Measurements from ENCODE around the gene ARHGAP19. TPM values are rescaled to one million over a fixed set of nuclear protein-coding genes. Genes with fewer than 3 reads are reported as not detected.
A peak's percentile ranks its signal among the peaks of the same experiment; 100 is the strongest.

ARHGAP19 gene
- total RNA-seq, 4 donors from 2014 or later = 7.0 to 11.0 (median 8.5) TPM

- no peak overlapping the region for H3K4me3 ChIP-seq (replicated peaks in 1 of 3)
- 87 to 89% methylated on average over 9 of the region's 9 CpGs for WGBS, 2 donors
- peak overlapping the region in 1 of 3 donors; percentile 31 for H3K27ac ChIP-seq
- intact Hi-C loops (cut with DNase I) = no loop called here
- H3K4me1 ChIP-seq = peaks cover 6 to 11% of the 10 kb centered on the region in 2 donors
- no peak for DNase-seq
- no peak for TF ChIP-seq POLR2A (IDR thresholded peaks at IDR 0.05)
- TF ChIP-seq, protein P1, sequence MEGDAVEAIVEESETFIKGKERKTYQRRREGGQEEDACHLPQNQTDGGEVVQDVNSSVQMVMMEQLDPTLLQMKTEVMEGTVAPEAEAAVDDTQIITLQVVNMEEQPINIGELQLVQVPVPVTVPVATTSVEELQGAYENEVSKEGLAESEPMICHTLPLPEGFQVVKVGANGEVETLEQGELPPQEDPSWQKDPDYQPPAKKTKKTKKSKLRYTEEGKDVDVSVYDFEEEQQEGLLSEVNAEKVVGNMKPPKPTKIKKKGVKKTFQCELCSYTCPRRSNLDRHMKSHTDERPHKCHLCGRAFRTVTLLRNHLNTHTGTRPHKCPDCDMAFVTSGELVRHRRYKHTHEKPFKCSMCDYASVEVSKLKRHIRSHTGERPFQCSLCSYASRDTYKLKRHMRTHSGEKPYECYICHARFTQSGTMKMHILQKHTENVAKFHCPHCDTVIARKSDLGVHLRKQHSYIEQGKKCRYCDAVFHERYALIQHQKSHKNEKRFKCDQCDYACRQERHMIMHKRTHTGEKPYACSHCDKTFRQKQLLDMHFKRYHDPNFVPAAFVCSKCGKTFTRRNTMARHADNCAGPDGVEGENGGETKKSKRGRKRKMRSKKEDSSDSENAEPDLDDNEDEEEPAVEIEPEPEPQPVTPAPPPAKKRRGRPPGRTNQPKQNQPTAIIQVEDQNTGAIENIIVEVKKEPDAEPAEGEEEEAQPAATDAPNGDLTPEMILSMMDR (IDR thresholded peaks at IDR 0.05) = no peak
- H3K36me3 ChIP-seq = no peaks in the 10 kb centered on the region
- no peaks in the 10 kb centered on the region for H3K27me3 ChIP-seq
- no peaks in the 10 kb centered on the region for H3K9me3 ChIP-seq
These were observed 13.2 kb downstream of the ARHGAP19 start for GRCh38 chr10:97279121-97279815.

DNA sequence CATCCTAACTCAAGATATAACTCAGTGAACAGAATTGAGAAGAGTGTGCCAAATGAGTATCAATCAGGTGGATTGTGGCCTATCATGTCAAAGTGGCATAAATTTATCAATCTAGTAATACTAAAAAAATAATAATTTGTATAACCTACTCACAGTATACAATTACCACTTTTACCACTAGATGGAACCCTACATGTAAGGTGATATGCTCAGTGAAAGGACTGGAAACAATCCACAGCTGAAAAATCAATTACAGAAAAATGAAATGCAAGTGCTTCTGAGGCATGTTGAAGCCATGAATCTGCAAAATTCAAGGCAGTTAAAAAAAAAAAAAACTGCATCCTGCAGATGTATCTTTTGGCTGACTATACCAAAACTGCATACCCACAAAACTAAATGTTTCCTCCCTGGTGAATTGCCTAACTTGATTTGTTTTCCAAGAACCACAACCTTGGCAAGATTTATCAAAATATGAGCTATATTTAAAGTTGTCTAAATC lies 13.9 kb downstream of the ARHGAP19 start:
- peak overlapping the region in 1 of 3 donors; percentile 31 for H3K27ac ChIP-seq
- no peaks in the 10 kb centered on the region for H3K36me3 ChIP-seq
- H3K9me3 ChIP-seq = no peaks in the 10 kb centered on the region
- H3K4me3 ChIP-seq (replicated peaks in 1 of 3) = no peak overlapping the region
- no peaks in the 10 kb centered on the region for H3K27me3 ChIP-seq
- peaks cover 6 to 11% of the 10 kb centered on the region in 2 donors for H3K4me1 ChIP-seq
- intact Hi-C loops (cut with DNase I) = no loop called here
- no peak for DNase-seq
- no peak for TF ChIP-seq POLR2A (IDR thresholded peaks at IDR 0.05)
- TF ChIP-seq, protein P1 (IDR thresholded peaks at IDR 0.05) = peak; percentile 50 to 74 (median 66)

DNA sequence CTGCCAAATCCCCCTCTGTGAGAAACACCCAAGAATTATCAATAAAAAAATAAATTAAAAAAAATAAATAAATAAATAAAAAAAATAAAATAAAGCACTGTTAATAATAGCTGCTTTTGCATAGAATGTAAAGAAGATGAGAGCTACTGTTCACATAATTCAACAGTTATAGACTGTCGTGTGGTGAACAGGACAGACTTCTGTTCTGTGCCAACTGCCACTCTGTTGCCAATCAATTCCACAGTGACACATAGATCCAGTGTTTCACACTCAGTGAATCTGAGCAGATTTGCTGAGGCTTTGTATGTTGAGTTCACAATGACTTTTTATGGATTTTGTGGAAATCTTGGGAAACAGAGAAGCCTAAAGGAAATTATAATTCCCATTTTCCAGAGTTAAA lies 14.9 kb downstream of the ARHGAP19 start:
- Histone ChIP-seq H3K9me3 (no peaks in the 10 kb centered on the region), H3K4me1 (peaks cover 6 to 11% of the 10 kb centered on the region in 2 donors), H3K4me3 (replicated peaks in 1 of 3) (no peak overlapping the region), H3K27ac (no peak overlapping the region), H3K36me3 (no peaks in the 10 kb centered on the region), H3K27me3 (no peaks in the 10 kb centered on the region)
- TF ChIP-seq POLR2A (IDR thresholded peaks at IDR 0.05) = no peak
- TF ChIP-seq, protein P1 (IDR thresholded peaks at IDR 0.05) = no peak
- 85 to 86% methylated on average over 1 of the region's 1 CpG for WGBS, 2 donors
- intact Hi-C loops (cut with DNase I) = no loop called here
- no peak for DNase-seq

DNA sequence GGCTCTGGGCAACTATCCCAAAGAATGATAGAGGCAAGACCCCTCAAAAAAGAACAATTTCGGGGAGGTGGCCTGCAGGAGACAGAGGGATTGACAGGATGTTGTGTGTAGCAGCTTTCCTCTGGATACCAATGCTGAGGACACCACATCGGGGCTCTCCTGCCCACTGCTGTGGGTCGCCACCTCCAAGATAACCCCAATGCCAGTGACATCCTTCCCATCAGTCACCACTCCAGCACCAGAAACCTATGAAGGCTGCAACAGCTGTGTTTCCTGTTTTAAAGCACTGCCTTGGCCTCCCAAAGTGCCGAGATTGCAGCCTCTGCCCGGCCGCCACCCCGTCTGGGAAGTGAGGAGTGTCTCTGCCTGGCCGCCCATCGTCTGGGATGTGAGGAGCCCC lies 17.6 kb downstream of the ARHGAP19 start:
- TF ChIP-seq, protein P1 (IDR thresholded peaks at IDR 0.05) = no peak
- no peak for TF ChIP-seq POLR2A (IDR thresholded peaks at IDR 0.05)
- intact Hi-C loops (cut with DNase I) = no loop called here
- H3K36me3 ChIP-seq = no peaks in the 10 kb centered on the region
- WGBS, 2 donors = 83 to 86% methylated on average over 3 of the region's 9 CpGs
- peaks cover 6 to 11% of the 10 kb centered on the region in 2 donors for H3K4me1 ChIP-seq
- H3K27me3 ChIP-seq = no peaks in the 10 kb centered on the region
- DNase-seq = no peak
- no peaks in the 10 kb centered on the region for H3K9me3 ChIP-seq
- H3K27ac ChIP-seq = no peak overlapping the region
- H3K4me3 ChIP-seq (replicated peaks in 1 of 3) = no peak overlapping the region

DNA sequence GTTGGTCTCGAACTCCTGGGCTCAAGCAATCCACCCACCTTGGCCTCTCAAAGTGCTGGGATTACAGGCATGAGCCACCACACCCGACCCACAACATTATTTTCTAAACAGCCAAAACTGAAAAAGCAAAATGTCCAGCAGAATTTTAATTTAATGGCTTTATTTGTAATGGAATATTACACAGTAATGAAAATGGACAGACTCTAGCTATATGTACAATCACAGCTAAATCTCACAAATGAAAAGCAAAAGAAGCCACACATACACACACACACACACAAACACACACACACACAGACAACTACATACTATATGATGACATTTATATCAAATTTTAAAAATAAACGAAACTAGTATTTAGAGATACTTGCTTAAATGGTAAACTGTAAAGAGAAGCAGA lies 18.7 kb downstream of the ARHGAP19 start:
- Histone ChIP-seq H3K36me3 (no peaks in the 10 kb centered on the region), H3K9me3 (no peaks in the 10 kb centered on the region), H3K4me3 (replicated peaks in 1 of 3) (no peak overlapping the region), H3K4me1 (peaks cover under 1 to 7% of the 10 kb centered on the region in 2 donors), H3K27me3 (no peaks in the 10 kb centered on the region), H3K27ac (no peak overlapping the region)
- TF ChIP-seq, protein P1 (IDR thresholded peaks at IDR 0.05) = no peak
- TF ChIP-seq POLR2A (IDR thresholded peaks at IDR 0.05) = no peak
- intact Hi-C loops (cut with DNase I) = no loop called here
- DNase-seq = no peak
- 95 to 100% methylated on average over 3 of the region's 3 CpGs for WGBS, 2 donors

All from thyroid gland (tissue), 4 donors.